ENCODE measurements around the gene FCHO2.

FCHO2 gene

DNA sequence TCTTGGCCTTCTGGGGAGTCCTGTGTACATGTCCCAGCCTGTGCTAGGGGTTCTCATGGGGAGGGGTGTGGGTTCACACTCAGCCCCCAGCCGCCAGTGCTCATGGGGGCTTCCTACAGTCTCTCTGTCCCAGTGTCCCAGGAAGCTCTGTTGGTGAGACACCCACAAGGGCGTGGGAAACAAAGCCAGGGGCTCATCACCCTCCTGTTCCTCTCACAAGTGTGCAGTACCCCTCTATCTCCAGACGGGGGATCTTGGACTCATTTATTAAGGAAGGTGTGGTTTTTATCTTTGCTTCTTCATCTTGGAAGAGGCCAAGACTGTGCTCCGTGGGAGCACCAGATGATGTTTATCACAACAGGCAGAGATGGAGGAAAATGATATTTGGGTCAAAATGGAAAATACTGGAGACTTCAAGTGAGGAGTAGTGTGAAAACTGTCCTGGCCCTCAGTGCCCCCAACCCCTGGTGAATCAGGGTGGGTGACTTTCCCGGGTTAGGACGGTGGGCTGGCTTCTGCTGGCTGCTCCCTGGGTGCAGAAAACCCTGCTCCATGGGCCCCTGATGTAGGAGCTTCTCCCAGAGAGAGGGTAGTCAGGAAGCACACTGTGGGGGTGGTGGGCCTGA lies 179.7 kb downstream of the FCHO2 start:
- DNase-seq (ENCODE audit: low spot score) = no peak

DNA sequence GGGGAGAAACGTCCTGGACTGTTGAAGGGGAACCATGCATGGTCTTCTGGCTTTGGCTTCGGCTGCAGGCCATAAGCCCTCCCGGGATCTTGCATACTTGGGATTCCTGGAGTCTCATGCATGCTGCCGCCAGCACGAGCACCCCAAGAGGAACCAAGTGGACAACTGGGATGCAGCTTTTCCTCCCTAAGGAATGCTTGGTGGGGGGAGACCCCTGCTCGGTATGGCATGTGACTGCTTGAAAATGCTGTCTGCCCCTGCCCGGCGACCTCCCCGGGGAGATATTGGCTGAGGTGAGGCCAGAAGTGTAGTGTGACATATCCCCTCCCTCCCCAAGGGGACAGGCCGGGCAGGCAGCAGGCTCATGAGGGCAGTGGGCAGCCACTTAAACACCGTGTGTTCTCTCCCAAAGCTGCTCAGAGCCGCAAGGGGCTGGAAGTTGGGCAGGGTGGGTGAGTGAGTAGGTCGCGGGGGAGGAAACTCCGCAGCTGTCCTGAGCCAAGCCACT lies 180.3 kb downstream of the FCHO2 start:
- no peak for DNase-seq (ENCODE audit: low spot score)

- DNase-seq (ENCODE audit: low spot score) = no peak
These were observed 182.0 kb downstream of the FCHO2 start for GRCh38 chr5:73137563-73138530.

GRCh38 chr5:73139485-73139884 lies 183.6 kb downstream of the FCHO2 start:
- DNase-seq (ENCODE audit: low spot score) = no peak
